IMR-90 (cell line): ENCODE data around the gene PRAF2. TPM values are rescaled to one million over a fixed set of nuclear protein-coding genes. Genes with fewer than 3 reads are reported as not detected.

Experiments
- ATAC-seq: fragments of 200-7000 bp; cut with Tn5 transposase; 2 replicates; pipeline ENCODE4 v1.9.1; 2020; ENCODE audit warnings: low read depth, mild to moderate bottlenecking, moderate library complexity
- BruUV-seq: library from RNA; stranded (reverse); fragments of 400-500 nt; replicated peaks from 2 replicates; lab custom pipeline; 2021; lab: Mats Ljungman, UMichigan
- CTCF ChIA-PET: fragments of 300-600 bp; formaldehyde crosslinking; extraction: SDS; loops from one replicate; lab custom pipeline; 2021; ENCODE audit warnings: antibody characterized with exemption; lab: Yijun Ruan, JAX
- POLR2A ChIA-PET: fragments of 300-600 bp; sonication (Branson Sonifier 250); formaldehyde crosslinking; loops from one replicate; lab custom pipeline; 2022; ENCODE audit warnings: antibody characterized with exemption; ENCODE audit not compliant: unreplicated experiment; lab: Charles Lee
- DNase-seq: peaks from one replicate; pipeline ENCODE4 v3.0.0; 2013
- H2AFZ ChIP-seq: replicated peaks from 2 replicates; pipeline ENCODE3; 2013; ENCODE audit warnings: low read length, mild to moderate bottlenecking; ENCODE audit not compliant: poor library complexity
- H2AK5ac ChIP-seq: 2 replicates; pipeline ENCODE4 v1.6.1; 2013; ENCODE audit warnings: low read depth, low read length, inconsistent platforms
- H2AK9ac ChIP-seq: replicated peaks from 2 replicates; pipeline ENCODE3; 2013; ENCODE audit warnings: mild to moderate bottlenecking, low read depth, low read length, moderate library complexity; ENCODE audit not compliant: poor library complexity
- H2BK120ac ChIP-seq: 2 replicates; pipeline ENCODE4 v1.6.1; 2013; ENCODE audit warnings: low read depth, low read length, inconsistent platforms
- H2BK15ac ChIP-seq: 3 replicates; pipeline ENCODE4 v1.6.1; 2013; ENCODE audit warnings: low read depth, low read length, inconsistent platforms
- H2BK20ac ChIP-seq: 2 replicates; pipeline ENCODE4 v1.6.1; 2013; ENCODE audit warnings: low read depth, mild to moderate bottlenecking, inconsistent platforms, low read length, moderate library complexity
- H2BK5ac ChIP-seq: 2 replicates; pipeline ENCODE4 v1.6.1; 2013; ENCODE audit warnings: mild to moderate bottlenecking, low read depth, low read length, inconsistent platforms; ENCODE audit not compliant: poor library complexity, severe bottlenecking
- H3K14ac ChIP-seq: replicated peaks from 2 replicates; pipeline ENCODE4 v1.6.1; 2013; ENCODE audit warnings: low read depth, low read length, inconsistent platforms
- H3K18ac ChIP-seq: 2 replicates; pipeline ENCODE4 v1.6.1; 2013; ENCODE audit warnings: low read depth, low read length, control low read depth
- H3K23ac ChIP-seq: 2 replicates; pipeline ENCODE4 v1.6.1; 2013; ENCODE audit warnings: low read depth, low read length, inconsistent platforms
- H3K27ac ChIP-seq: 2 replicates; pipeline ENCODE4 v1.5.1; 2013; ENCODE audit warnings: mild to moderate bottlenecking, control low read depth, low read length; ENCODE audit not compliant: insufficient read depth
- H3K27me3 ChIP-seq: 2 replicates; pipeline ENCODE4 v1.6.1; 2013; ENCODE audit warnings: low read length; ENCODE audit not compliant: control insufficient read depth, insufficient read depth
- H3K36me3 ChIP-seq: 2 replicates; pipeline ENCODE4 v1.6.1; 2013; ENCODE audit warnings: low read length, mixed read lengths; ENCODE audit not compliant: control insufficient read depth, insufficient read depth
- H3K4ac ChIP-seq: 2 replicates; pipeline ENCODE4 v1.6.1; 2013; ENCODE audit warnings: low read depth, low read length, inconsistent platforms
- H3K4me1 ChIP-seq: 2 replicates; pipeline ENCODE4 v1.6.1; 2013; ENCODE audit warnings: low read length, mixed read lengths; ENCODE audit not compliant: control insufficient read depth, insufficient read depth
- H3K4me2 ChIP-seq: 2 replicates; pipeline ENCODE4 v1.6.1; 2013; ENCODE audit warnings: low read depth, mild to moderate bottlenecking, control low read depth, low read length, moderate library complexity
- H3K4me3 ChIP-seq: 2 replicates; pipeline ENCODE4 v1.5.1; 2013; ENCODE audit warnings: low read depth, mild to moderate bottlenecking, control low read depth, low read length, moderate library complexity; ENCODE audit not compliant: insufficient read depth
- H3K56ac ChIP-seq: 2 replicates; pipeline ENCODE4 v1.6.1; 2013; ENCODE audit warnings: low read length, inconsistent platforms; ENCODE audit not compliant: insufficient read depth; ENCODE audit errors: extremely low read depth
- H3K79me1 ChIP-seq, 2 experiments: 2 replicates each; pipeline ENCODE4 v1.6.1; 2013; ENCODE audit warnings: low read length in 2 of 2, inconsistent platforms in 1 of 2, low read depth in 1 of 2
- H3K9ac ChIP-seq: 2 replicates; pipeline ENCODE4 v1.6.1; 2013; ENCODE audit warnings: low read depth, low read length, control low read depth
- H3K9me1 ChIP-seq: 2 replicates; pipeline ENCODE4 v1.6.1; 2013; ENCODE audit warnings: low read length, inconsistent platforms; ENCODE audit not compliant: insufficient read depth
- H3K9me3 ChIP-seq: 2 replicates; pipeline ENCODE4 v1.6.1; 2013; ENCODE audit warnings: low read length; ENCODE audit not compliant: control insufficient read depth, insufficient read depth
- H4K20me1 ChIP-seq: 2 replicates; pipeline ENCODE4 v1.6.1; 2013; ENCODE audit warnings: low read length, inconsistent platforms; ENCODE audit not compliant: insufficient read depth
- H4K5ac ChIP-seq: 2 replicates; pipeline ENCODE4 v1.6.1; 2013; ENCODE audit warnings: mild to moderate bottlenecking, low read depth, low read length, control low read depth
- H4K8ac ChIP-seq, 2 experiments: 2 replicates each; pipeline ENCODE4 v1.6.1; 2013; ENCODE audit warnings: low read depth in 2 of 2, low read length in 2 of 2, control low read depth in 1 of 2, inconsistent platforms in 1 of 2
- H4K91ac ChIP-seq: 2 replicates; pipeline ENCODE4 v1.6.1; 2013; ENCODE audit warnings: low read depth, low read length, inconsistent platforms; ENCODE audit not compliant: insufficient read depth
- CEBPB ChIP-seq: IDR thresholded peaks from 2 replicates; pipeline ENCODE4 v1.6.1; 2012; ENCODE audit warnings: low read depth, low read length, improper control_type of control experiment
- CHD1 ChIP-seq: IDR thresholded peaks from 2 replicates; pipeline ENCODE4 v1.6.1; 2012; ENCODE audit warnings: low read depth, low read length, improper control_type of control experiment
- CTCF ChIP-seq: conservative IDR thresholded peaks from 2 replicates; pipeline ENCODE4 v1.5.1; 2012; ENCODE audit warnings: mild to moderate bottlenecking, low read depth, low read length, improper control_type of control experiment
- ELK1 ChIP-seq: fragments of 150-350 bp; IDR thresholded peaks from 2 replicates; pipeline ENCODE4 v1.6.1; 2016; ENCODE audit warnings: low read depth, mild to moderate bottlenecking, low read length, moderate library complexity, borderline replicate concordance
- FOS ChIP-seq: fragments of 150-350 bp; IDR thresholded peaks from 2 replicates; pipeline ENCODE4 v1.6.1; 2016; ENCODE audit warnings: low read depth, low read length
- MAFK ChIP-seq: IDR thresholded peaks from 2 replicates; pipeline ENCODE4 v1.6.1; 2012; ENCODE audit warnings: low read depth, low read length, improper control_type of control experiment
- MAZ ChIP-seq: IDR thresholded peaks from 2 replicates; pipeline ENCODE4 v1.6.1; 2012; ENCODE audit warnings: low read depth, mild to moderate bottlenecking, low read length, improper control_type of control experiment, moderate library complexity, borderline replicate concordance
- NFE2L2 ChIP-seq: fragments of 150-350 bp; IDR thresholded peaks from 2 replicates; pipeline ENCODE4 v1.6.1; 2016; ENCODE audit warnings: low read depth, mild to moderate bottlenecking, low read length
- POLR2A ChIP-seq: IDR thresholded peaks from 2 replicates; pipeline ENCODE4 v1.6.1; 2012; ENCODE audit warnings: mild to moderate bottlenecking, low read depth, low read length
- RAD21 ChIP-seq: IDR thresholded peaks from 2 replicates; pipeline ENCODE4 v1.6.1; 2012; ENCODE audit warnings: low read length, improper control_type of control experiment
- RCOR1 ChIP-seq: IDR thresholded peaks from 2 replicates; pipeline ENCODE4 v1.6.1; 2012; ENCODE audit warnings: mild to moderate bottlenecking, low read length, improper control_type of control experiment; ENCODE audit not compliant: insufficient replicate concordance
- SMC3 ChIP-seq: fragments of 150-350 bp; IDR thresholded peaks from 2 replicates; pipeline ENCODE4 v1.6.1; 2016; ENCODE audit warnings: low read depth, mild to moderate bottlenecking, antibody characterized with exemption, low read length, moderate library complexity
- WGBS, 2 experiments: methylation state at CpG; one replicate each; pipeline versions ENCODE4 v1.1.5 to v1.1.7; 2013; ENCODE audit warnings: missing lambda C conversion rate in 2 of 2; ENCODE audit not compliant: insufficient read length in 1 of 2; ENCODE audit errors: extremely low coverage in 2 of 2; 5-methylcytosine and 5-hydroxymethylcytosine counted together
- dilution Hi-C: fragments of 300-500 bp; cut with HindIII; formaldehyde crosslinking; loops from one replicate; pipeline ENCODE4 v1.14.3; 2018; ENCODE audit warnings: low sequenced_read_pairs; ENCODE audit not compliant: unreplicated experiment
- in situ Hi-C: fragments of 300-500 bp; cut with MboI; formaldehyde crosslinking; loops from 3 replicates; pipeline ENCODE4 v1.14.3; 2019; ENCODE audit warnings: low sequenced_read_pairs, inconsistent platforms, mixed read lengths
- intact Hi-C: fragments of 100-400 bp; cut with micrococcal nuclease; formaldehyde crosslinking; loops from 2 replicates; pipeline ENCODE4 v1.10.0; 2022
- polyA plus RNA-seq, 3 experiments: library from polyadenylated mRNA; depleted of rRNA; stranded (reverse); fragments of >200 nt; gene quantifications; 2 replicates each; pipeline ENCODE4 v1.2.3, GENCODE V29; 2012; ENCODE audit warnings: low replicate concordance in 1 of 3
- total RNA-seq: library from RNA; depleted of rRNA; stranded (reverse); fragments of >200 nt; gene quantifications from 2 replicates; pipeline ENCODE4 v1.2.3, GENCODE V29; 2012

Gene PRAF2
- total and polyA plus RNA-seq, 2 of the 4 experiments (the other 2 are of a cell fraction), result 3.8 to 65.5 TPM

GRCh38 chrX:49039598-49040375 is 34.0 kb downstream of the PRAF2 start:
- Histone ChIP-seq H3K9ac (peak overlapping the region; percentile 75), H2AK5ac (peak overlapping the region; percentile 97), H3K14ac (peak overlapping the region; percentile 98), H4K20me1 (no peaks in the 10 kb centered on the region), H3K4me2 (peak overlapping the region; percentile 61), H2BK5ac (peak overlapping the region; percentile 98), H3K27me3 (no peaks in the 10 kb centered on the region), H4K91ac (peak overlapping the region; percentile 96), H3K18ac (peak overlapping the region; percentile 96), H3K4ac (peak overlapping the region; percentile 99), H2BK20ac (peak overlapping the region; percentile 97), H2BK120ac (peak overlapping the region; percentile 96), H3K4me3 (peak overlapping the region; percentile 16), H3K4me1 (peaks cover 16% of the 10 kb centered on the region), H4K8ac (peak overlapping the region; percentile 85 to 96), H3K56ac (peak overlapping the region; percentile 80), H3K79me1 (peaks cover 0 to 33% of the 10 kb centered on the region in 2 experiments; a peak in 2 of 4 replicates), H2BK15ac (peak overlapping the region; percentile 94; the same call in 2 of the 3 replicates), H4K5ac (peak overlapping the region; percentile 90), H2AK9ac (peak overlapping the region; percentile 93), H2AFZ (peak overlapping the region; percentile 27), H3K36me3 (peaks cover 34% of the 10 kb centered on the region), H3K9me3 (no peaks in the 10 kb centered on the region), H3K27ac (peak overlapping the region; percentile 99), H3K23ac (peak overlapping the region; percentile 96), H3K9me1 (no peaks in the 10 kb centered on the region)
- BruUV-seq, result no TSS peak
- CTCF ChIA-PET, result no interaction called here
- DNase-seq, result peak; percentile 94
- in situ Hi-C loops, result no loop called here
- dilution Hi-C loops, result no loop called here
- no CpG with 5 or more reads among the region's 9 CpGs for WGBS, 2 experiments
- ATAC-seq, result peak; percentile 33
- POLR2A ChIA-PET, result no interaction called here
- TF ChIP-seq MAZ, result peak; percentile 93
- TF ChIP-seq POLR2A, result no peak; the same call in 1 of the 2 replicates
- peak; percentile 95 for TF ChIP-seq CEBPB
- peak; percentile 98 for TF ChIP-seq MAFK
- TF ChIP-seq CTCF, result peak; percentile 44
- peak; percentile 44; the same call in 1 of the 2 replicates for TF ChIP-seq FOS
- no peak for TF ChIP-seq CHD1
- TF ChIP-seq RCOR1, result no peak
- TF ChIP-seq RAD21, result peak; percentile 36; the same call in 1 of the 2 replicates
- 0 out of 2 replicates have a peak, but pooled peaks have one; percentile 16 for TF ChIP-seq SMC3
- TF ChIP-seq ELK1, result no peak
- TF ChIP-seq NFE2L2, result peak; percentile 100
- intact Hi-C loops, result loop anchor here (5.0 kb wide), 1 partner anchor 122 kb away; the partner anchor contains the start of gene PIM2
